Left renal pelvis (tissue), 4 donors: ENCODE data around the gene SMYD3. TPM values are rescaled to one million over a fixed set of nuclear protein-coding genes. Genes with fewer than 3 reads are reported as not detected.
"Not testable (repeated sequence)": the region's sequence is repeated elsewhere in the genome, so short reads cannot be mapped to it uniquely, and the experiment has no call there.

ENCODE experiments used
- DNase-seq, 4 donors: peaks; one replicate each; pipeline ENCODE4 v3.0.0-alpha.2; 2013; ENCODE audit warnings: low read depth in 4 of 4, low spot score in 3 of 4
- polyA plus RNA-seq, 4 donors: library from polyadenylated mRNA; unstranded; fragments of 120-200 nt; gene quantifications; one replicate each; pipeline ENCODE4 v1.2.1, GENCODE V29; 2013; ENCODE audit not compliant: insufficient read length in 4 of 4

SMYD3 gene
- polyA plus RNA-seq, 4 donors = 13.6 to 30.5 (median 25.7) TPM

- DNase-seq = no peak
These were observed 677.3 kb downstream of the SMYD3 start for GRCh38 chr1:245829826-245830225.

- DNase-seq = no peak
These were observed 677.9 kb downstream of the SMYD3 start for GRCh38 chr1:245829194-245829593.

GRCh38 chr1:245827301-245827700 lies 679.8 kb downstream of the SMYD3 start:
- DNase-seq = no peak

GRCh38 chr1:245825128-245825901 lies 681.8 kb downstream of the SMYD3 start:
- no peak for DNase-seq

DNA sequence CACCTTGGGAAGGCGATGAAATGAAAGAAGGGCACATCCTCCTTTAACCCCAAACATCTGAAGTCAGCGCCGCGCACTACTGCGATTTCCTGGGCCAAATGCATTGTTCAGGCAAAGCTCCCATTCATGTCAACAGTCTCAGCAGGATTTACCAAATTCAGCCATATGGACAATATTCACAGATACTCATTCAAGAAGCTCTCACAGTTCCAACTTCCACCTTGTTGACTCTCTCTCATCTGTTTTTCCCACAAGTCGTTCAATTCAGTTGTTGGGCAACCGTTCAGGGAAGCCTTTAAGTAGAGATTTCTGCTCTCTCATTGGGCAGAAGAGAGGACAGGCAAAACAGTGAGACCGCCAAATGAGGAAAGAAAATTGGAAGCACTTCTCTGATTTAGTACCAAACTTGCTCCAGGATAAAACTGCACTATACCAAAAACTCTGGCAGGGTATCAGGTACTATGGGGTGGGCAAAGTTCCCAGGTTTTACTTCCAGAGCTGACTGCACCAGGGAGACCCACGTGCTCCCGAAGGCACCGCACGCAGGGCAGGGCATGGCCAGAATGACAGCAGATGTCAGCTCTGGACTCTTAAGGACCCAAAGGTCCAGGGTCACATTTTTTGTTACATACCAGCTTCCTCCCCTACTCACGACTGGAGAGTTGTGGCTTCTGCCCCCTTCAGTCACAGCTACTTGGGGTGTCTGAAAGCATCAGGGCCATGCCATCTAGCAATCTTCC lies 683.5 kb downstream of the SMYD3 start:
- no peak for DNase-seq

DNA sequence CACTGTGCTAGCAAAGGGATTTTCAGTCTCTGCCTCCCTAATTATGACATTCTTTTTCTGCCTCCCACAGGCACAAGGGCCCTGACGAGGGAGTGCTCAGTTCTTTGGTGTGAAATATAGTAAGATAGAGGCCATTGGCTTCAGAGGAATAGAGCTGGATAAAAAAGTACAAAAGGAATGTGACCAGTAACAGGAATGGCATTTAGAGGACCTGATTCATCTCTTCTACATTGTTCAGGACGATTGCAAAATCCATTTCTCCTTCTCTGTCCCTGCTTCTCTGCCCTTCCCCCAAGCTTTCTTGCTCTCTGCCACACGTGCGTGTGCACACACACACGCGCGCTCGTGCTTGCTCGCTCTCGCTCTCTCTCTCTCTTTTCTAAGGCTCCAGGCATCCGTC lies 684.1 kb downstream of the SMYD3 start:
- no peak for DNase-seq

- DNase-seq = not testable (repeated sequence)
These were observed 688.7 kb downstream of the SMYD3 start for GRCh38 chr1:245818363-245818762.

- not testable (repeated sequence) for DNase-seq
These were observed 690.6 kb downstream of the SMYD3 start for GRCh38 chr1:245816496-245816895.

- DNase-seq = no peak
These were observed 692.4 kb downstream of the SMYD3 start for GRCh38 chr1:245814651-245815050.

DNA sequence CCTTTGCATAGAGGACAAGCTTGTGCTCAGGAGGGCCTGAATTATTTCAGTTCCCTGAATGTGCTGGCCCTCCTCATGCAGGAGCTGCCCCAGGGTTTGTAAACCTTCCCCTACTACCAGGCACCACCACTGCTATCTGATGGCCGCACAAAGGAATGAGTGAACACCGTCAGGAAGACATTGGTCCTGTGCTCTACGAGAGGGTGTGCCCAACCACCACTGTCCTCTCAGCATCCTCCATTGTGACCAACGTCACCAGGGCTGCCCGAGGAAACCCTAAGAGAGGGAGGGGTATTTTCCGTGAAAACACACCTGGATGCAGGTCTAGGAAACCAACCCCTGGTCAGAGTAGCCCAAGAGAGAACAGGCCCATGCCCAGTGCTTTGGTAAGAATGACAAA lies 694.8 kb downstream of the SMYD3 start:
- DNase-seq = no peak

DNA sequence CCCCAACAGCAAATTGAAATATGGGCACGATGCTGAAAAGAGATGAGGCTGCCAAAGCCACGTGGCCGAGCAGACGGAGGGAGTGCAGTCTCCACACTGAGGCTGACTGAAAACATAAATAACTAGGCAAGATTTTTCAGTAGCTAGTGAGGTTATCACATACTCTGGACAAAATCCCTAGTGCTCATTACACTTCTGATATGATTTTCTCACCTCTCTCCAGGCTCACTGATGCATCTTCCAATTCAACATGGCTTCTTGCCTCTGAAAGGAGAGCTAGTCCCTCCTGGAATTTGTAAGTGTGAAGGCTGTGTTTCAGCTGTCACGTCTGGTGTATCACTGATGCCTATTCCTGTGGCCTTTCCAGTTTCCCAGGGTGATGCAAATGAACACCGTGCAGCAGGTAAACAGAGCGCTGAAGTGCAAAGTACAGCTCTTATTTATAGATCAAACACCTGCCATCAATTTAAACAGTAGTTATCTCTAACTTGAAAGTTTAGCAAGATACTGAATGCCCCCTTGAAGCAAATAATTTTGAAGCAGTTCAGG lies 696.2 kb downstream of the SMYD3 start:
- DNase-seq = no peak

- no peak for DNase-seq
These were observed 696.8 kb downstream of the SMYD3 start for GRCh38 chr1:245810181-245810769.

DNA sequence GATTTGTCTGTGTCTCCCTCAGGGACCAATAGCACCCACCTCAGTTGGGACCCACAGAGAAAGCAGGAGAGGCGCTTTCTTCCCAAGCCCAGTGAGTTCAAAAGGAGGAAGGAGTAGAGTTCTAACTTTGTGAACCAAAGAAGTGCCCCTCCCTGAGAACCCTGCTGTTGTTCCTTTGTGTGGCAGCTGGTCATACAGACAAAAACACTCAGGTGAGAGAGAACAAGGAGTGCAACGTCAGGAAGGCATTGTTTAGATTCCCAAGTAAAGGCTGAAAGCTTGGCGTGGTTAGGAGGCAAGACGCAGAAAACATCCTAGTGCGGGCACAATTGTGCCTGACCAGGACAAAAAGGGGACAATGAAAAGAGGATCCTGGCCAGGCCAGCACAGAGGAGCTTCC lies 697.7 kb downstream of the SMYD3 start:
- DNase-seq = no peak

- DNase-seq = no peak
These were observed 698.9 kb downstream of the SMYD3 start for GRCh38 chr1:245807954-245808719.

GRCh38 chr1:245807306-245807705 lies 699.8 kb downstream of the SMYD3 start:
- no peak for DNase-seq

DNA sequence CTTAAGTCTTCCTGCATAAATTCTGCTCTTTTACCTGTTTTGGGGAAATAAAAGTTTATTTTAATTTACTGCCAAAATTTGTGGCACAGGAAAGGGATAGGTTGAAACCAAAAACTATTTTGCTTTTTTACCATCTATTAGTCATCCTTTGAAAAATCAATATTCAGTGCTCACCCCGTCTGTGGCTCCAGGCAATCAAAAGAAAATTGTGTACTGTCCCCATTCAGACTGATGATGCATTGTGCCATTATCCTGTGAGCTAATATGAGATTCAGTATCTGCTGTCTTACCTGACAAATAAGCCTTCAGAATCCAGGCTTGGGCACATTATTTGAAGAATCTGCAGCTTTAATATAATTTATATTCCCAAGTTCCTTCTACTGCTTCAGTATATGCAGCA lies 701.5 kb downstream of the SMYD3 start:
- DNase-seq = no peak

DNA sequence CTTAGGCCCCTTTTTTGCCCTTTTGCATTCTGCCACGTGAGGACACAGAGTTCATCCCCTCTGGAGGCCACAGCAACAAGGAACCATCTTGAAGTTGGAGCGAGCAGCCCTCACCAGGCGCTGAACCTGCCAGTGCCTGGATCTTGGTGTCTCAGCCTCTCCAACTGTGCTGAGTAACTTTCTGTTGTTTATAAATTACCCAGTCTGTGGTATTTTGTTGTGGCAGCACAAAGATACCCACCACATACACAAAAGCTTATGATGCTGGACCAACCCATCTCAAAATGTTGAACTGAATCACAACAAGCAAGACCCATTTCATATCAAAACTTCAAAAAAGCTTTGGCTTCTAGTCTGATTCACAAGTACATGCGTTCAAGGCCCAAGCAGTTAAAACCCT lies 702.4 kb downstream of the SMYD3 start:
- DNase-seq = no peak

- DNase-seq = no peak
These were observed 703.4 kb downstream of the SMYD3 start for GRCh38 chr1:245803666-245804037.

- no peak for DNase-seq
These were observed 704.0 kb downstream of the SMYD3 start for GRCh38 chr1:245802941-245803665.
